Endodermal cell (in vitro differentiated cells): Measurements from ENCODE around the gene TMEM258. TPM values are rescaled to one million over a fixed set of nuclear protein-coding genes. Genes with fewer than 3 reads are reported as not detected.

Experiments
- DNase-seq: peaks from one replicate; pipeline ENCODE4 v3.0.0-alpha.2; 2017
- H3K27ac ChIP-seq: 2 replicates; pipeline ENCODE4 v1.5.1; 2013; ENCODE audit warnings: mild to moderate bottlenecking, low read depth, low read length, moderate library complexity
- H3K27me3 ChIP-seq: 2 replicates; pipeline ENCODE4 v1.6.1; 2013; ENCODE audit warnings: mild to moderate bottlenecking, low read length, moderate library complexity; ENCODE audit not compliant: insufficient read depth, control insufficient read depth, poor library complexity, severe bottlenecking
- H3K36me3 ChIP-seq: 2 replicates; pipeline ENCODE4 v1.7.0; 2013; ENCODE audit warnings: mild to moderate bottlenecking, low read length, moderate library complexity; ENCODE audit not compliant: control insufficient read depth, insufficient read depth
- H3K4me1 ChIP-seq: one replicate; pipeline ENCODE4 v1.7.0; 2013; ENCODE audit warnings: low read length; ENCODE audit not compliant: control insufficient read depth, insufficient read depth
- H3K4me3 ChIP-seq: 2 replicates; pipeline ENCODE4 v1.5.1; 2013; ENCODE audit warnings: mild to moderate bottlenecking, low read length, moderate library complexity
- H3K9ac ChIP-seq: 2 replicates; pipeline ENCODE4 v1.6.1; 2013; ENCODE audit warnings: mild to moderate bottlenecking, low read length, moderate library complexity; ENCODE audit not compliant: poor library complexity, severe bottlenecking; ENCODE audit errors: extremely low read depth
- H3K9me3 ChIP-seq: 2 replicates; pipeline ENCODE4 v1.6.1; 2013; ENCODE audit warnings: mild to moderate bottlenecking, low read length, moderate library complexity; ENCODE audit not compliant: control insufficient read depth
- H3K27ac Mint-ChIP-seq: 2 replicates; pipeline ENCODE4 v1.8.0; 2020; ENCODE audit warnings: mixed read lengths
- H3K27me3 Mint-ChIP-seq: 2 replicates; pipeline ENCODE4 v1.8.0; 2021; ENCODE audit warnings: mild to moderate bottlenecking, mixed read lengths; ENCODE audit not compliant: insufficient read depth
- H3K36me3 Mint-ChIP-seq: 2 replicates; pipeline ENCODE4 v1.8.0; 2020; ENCODE audit warnings: low read depth, mixed read lengths
- H3K4me1 Mint-ChIP-seq: 2 replicates; pipeline ENCODE4 v1.8.0; 2020; ENCODE audit warnings: mixed read lengths
- H3K4me3 Mint-ChIP-seq: 2 replicates; pipeline ENCODE4 v1.8.0; 2020; ENCODE audit warnings: mild to moderate bottlenecking, moderate library complexity, mixed read lengths
- H3K9me3 Mint-ChIP-seq: 2 replicates; pipeline ENCODE4 v1.8.0; 2020; ENCODE audit warnings: mild to moderate bottlenecking, mixed read lengths
- WGBS, 2 experiments: methylation state at CpG; one replicate each; pipeline versions ENCODE4 v1.1.5 to v1.1.7; 2013; ENCODE audit warnings: missing lambda C conversion rate in 2 of 2, mixed read lengths in 1 of 2; ENCODE audit not compliant: insufficient coverage in 1 of 2, insufficient read length in 1 of 2; 5-methylcytosine and 5-hydroxymethylcytosine counted together
- total RNA-seq, 2 donors: library from RNA; stranded (reverse); fragmentation: NEBNext Ultra II Directional in 1 of 2; extraction: Animal tissue kit (Norgen Biotek cat#: 25700) in 1 of 2; gene quantifications; 2 replicates in 1 of 2; 3 replicates in 1 of 2; pipeline ENCODE4 v1.2.1, GENCODE V29; 2021
- TF ChIP-seq, protein P1 (sequence below): fragments of 200-600 bp; sonication (generic); conservative IDR thresholded peaks from 2 replicates; pipeline ENCODE4 v1.5.0; 2021; ENCODE audit warnings: antibody characterized with exemption, mild to moderate bottlenecking

TMEM258 gene
- total RNA-seq, 2 donors from 2014 or later: 174 to 180 TPM

DNA sequence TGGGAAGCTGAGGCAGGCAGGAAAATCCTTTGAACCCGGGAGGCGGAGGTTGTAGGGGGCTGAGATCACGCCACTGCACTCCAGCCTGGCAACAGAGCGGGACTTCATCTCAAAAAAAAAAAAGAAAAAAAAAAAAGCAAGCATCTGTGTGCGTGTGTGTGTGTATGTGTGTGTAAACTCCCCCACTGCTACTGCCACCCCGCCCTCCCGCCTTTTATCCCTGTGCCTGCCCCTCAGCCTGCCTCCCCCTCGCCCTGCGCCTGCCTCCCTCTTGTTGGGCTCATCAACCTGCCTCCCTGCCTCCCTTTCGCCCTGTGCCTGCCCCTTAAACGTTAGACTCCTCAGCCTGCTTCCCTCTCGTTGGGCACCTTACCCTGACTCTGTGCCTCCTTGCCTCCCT, 18.0 kb downstream of the TMEM258 start:
- Histone ChIP-seq H3K27ac (no peak overlapping the region), H3K36me3 (peaks cover 5% of the 10 kb centered on the region), H3K9ac (no peak overlapping the region), H3K9me3 (no peaks in the 10 kb centered on the region), H3K4me1 (no peaks in the 10 kb centered on the region), H3K4me3 (no peak overlapping the region), H3K27me3 (no peaks in the 10 kb centered on the region)
- DNase-seq: no peak
- Mint-ChIP-seq H3K4me1 (no peaks in the 10 kb centered on the region), H3K27me3 (no peaks in the 10 kb centered on the region), H3K27ac (no peak overlapping the region), H3K9me3 (no peaks in the 10 kb centered on the region), H3K36me3 (peaks cover 19% of the 10 kb centered on the region), H3K4me3 (no peak overlapping the region)
- WGBS, 2 experiments: 93 to 95% methylated on average over 8 to 11 of the region's 12 CpGs
- TF ChIP-seq, protein P1, sequence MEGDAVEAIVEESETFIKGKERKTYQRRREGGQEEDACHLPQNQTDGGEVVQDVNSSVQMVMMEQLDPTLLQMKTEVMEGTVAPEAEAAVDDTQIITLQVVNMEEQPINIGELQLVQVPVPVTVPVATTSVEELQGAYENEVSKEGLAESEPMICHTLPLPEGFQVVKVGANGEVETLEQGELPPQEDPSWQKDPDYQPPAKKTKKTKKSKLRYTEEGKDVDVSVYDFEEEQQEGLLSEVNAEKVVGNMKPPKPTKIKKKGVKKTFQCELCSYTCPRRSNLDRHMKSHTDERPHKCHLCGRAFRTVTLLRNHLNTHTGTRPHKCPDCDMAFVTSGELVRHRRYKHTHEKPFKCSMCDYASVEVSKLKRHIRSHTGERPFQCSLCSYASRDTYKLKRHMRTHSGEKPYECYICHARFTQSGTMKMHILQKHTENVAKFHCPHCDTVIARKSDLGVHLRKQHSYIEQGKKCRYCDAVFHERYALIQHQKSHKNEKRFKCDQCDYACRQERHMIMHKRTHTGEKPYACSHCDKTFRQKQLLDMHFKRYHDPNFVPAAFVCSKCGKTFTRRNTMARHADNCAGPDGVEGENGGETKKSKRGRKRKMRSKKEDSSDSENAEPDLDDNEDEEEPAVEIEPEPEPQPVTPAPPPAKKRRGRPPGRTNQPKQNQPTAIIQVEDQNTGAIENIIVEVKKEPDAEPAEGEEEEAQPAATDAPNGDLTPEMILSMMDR: no peak

DNA sequence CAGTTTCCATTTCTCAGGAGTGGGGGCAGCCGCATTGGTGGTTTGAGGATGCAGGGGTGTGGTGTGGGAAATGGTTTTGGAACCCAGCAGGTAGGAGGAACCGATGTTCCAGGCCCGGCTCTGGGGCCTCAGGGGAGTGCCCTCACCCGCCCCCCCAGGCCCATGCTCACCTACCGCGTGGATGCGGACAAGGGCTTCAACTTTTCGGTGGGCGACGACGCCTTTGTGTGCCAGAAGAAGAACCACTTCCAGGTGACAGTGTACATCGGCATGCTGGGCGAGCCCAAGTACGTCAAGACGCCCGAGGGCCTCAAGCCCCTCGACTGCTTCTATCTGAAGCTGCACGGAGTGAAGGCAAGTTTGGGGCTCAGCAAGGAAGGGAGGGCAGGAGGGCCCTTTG, 18.6 kb downstream of the TMEM258 start:
- no peaks in the 10 kb centered on the region for H3K4me1 ChIP-seq
- Mint-ChIP-seq H3K4me3 (no peak overlapping the region), H3K9me3 (no peaks in the 10 kb centered on the region), H3K36me3 (peaks cover 18% of the 10 kb centered on the region), H3K27ac (no peak overlapping the region), H3K4me1 (no peaks in the 10 kb centered on the region), H3K27me3 (no peaks in the 10 kb centered on the region)
- no peak for DNase-seq
- H3K9me3 ChIP-seq: no peaks in the 10 kb centered on the region
- H3K27me3 ChIP-seq: no peaks in the 10 kb centered on the region
- no peak overlapping the region for H3K9ac ChIP-seq
- H3K27ac ChIP-seq: peak overlapping the region; percentile 22
- H3K4me3 ChIP-seq: no peak overlapping the region
- peaks cover 5% of the 10 kb centered on the region for H3K36me3 ChIP-seq
- TF ChIP-seq, protein P1: no peak
- WGBS, 2 experiments: 90 to 95% methylated on average over 16 to 18 of the region's 18 CpGs

DNA sequence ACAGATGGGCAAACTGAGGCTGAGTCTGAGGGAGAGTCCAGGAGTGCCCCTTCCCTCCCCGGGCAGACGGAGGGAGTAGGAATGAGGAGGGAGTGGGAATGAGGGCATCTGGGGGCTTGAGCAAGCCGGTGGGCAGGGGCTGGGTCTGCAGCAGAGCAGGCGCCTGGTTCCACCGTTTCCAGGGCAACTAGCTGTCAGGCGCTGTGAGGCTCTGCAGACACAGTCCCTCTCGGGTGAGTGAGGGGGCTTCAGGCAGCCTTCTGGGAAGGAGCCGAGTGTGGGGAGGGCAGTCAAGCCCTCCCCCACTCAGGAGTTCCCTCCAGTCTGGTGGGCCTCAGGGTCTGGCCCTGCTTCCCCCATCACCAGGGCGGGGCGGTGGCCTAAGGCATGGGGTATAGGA, 19.0 kb downstream of the TMEM258 start:
- Mint-ChIP-seq H3K27me3 (no peaks in the 10 kb centered on the region), H3K4me1 (peaks cover 2% of the 10 kb centered on the region), H3K9me3 (no peaks in the 10 kb centered on the region), H3K27ac (no peak overlapping the region), H3K4me3 (no peak overlapping the region), H3K36me3 (peaks cover 13% of the 10 kb centered on the region)
- no peaks in the 10 kb centered on the region for H3K9me3 ChIP-seq
- H3K36me3 ChIP-seq: peaks cover 5% of the 10 kb centered on the region
- H3K27ac ChIP-seq: peak overlapping the region; percentile 22
- no peak overlapping the region for H3K9ac ChIP-seq
- no peaks in the 10 kb centered on the region for H3K27me3 ChIP-seq
- 73 to 84% methylated on average over 5 to 10 of the region's 10 CpGs for WGBS, 2 experiments
- no peaks in the 10 kb centered on the region for H3K4me1 ChIP-seq
- TF ChIP-seq, protein P1: no peak
- no peak overlapping the region for H3K4me3 ChIP-seq
- DNase-seq: no peak
